GM19328 (cell line): ENCODE measurements around the gene FAM13C.

Experiments
- ATAC-seq: cut with Tn5 transposase; IDR thresholded peaks from one replicate; pipeline ENCODE4 v1.9.1; 2021; ENCODE audit warnings: mild to moderate bottlenecking, moderate library complexity; ENCODE audit not compliant: unreplicated experiment

The FAM13C gene

GRCh38 chr10:59320355-59320754 is 42.0 kb downstream of the FAM13C start:
- ATAC-seq: no peak

GRCh38 chr10:59319854-59320253 is 42.5 kb downstream of the FAM13C start:
- ATAC-seq: no peak

- no peak for ATAC-seq
These were observed 45.3 kb downstream of the FAM13C start for GRCh38 chr10:59317066-59317465.

GRCh38 chr10:59315465-59315864 is 46.9 kb downstream of the FAM13C start:
- ATAC-seq: no peak

- no peak for ATAC-seq
These were observed 48.1 kb downstream of the FAM13C start for GRCh38 chr10:59314268-59314667.

- ATAC-seq: no peak
These were observed 50.1 kb downstream of the FAM13C start for GRCh38 chr10:59312247-59312646.

GRCh38 chr10:59311025-59311424 is 51.3 kb downstream of the FAM13C start:
- no peak for ATAC-seq

- ATAC-seq: no peak
These were observed 51.9 kb downstream of the FAM13C start for GRCh38 chr10:59310324-59310914.

GRCh38 chr10:59304521-59305097 is 57.7 kb downstream of the FAM13C start:
- ATAC-seq: no peak

- no peak for ATAC-seq
These were observed 59.3 kb downstream of the FAM13C start for GRCh38 chr10:59303018-59303417.

GRCh38 chr10:59302381-59302780 is 60.0 kb downstream of the FAM13C start:
- ATAC-seq: no peak

- ATAC-seq: no peak
These were observed 61.1 kb downstream of the FAM13C start for GRCh38 chr10:59301067-59301754.

GRCh38 chr10:59300386-59300785 is 62.0 kb downstream of the FAM13C start:
- no peak for ATAC-seq

- no peak for ATAC-seq
These were observed 62.4 kb downstream of the FAM13C start for GRCh38 chr10:59299933-59300332.

- no peak for ATAC-seq
These were observed 71.9 kb downstream of the FAM13C start for GRCh38 chr10:59290448-59290847.

GRCh38 chr10:59289853-59290252 is 72.5 kb downstream of the FAM13C start:
- no peak for ATAC-seq

GRCh38 chr10:59287587-59288255 is 74.6 kb downstream of the FAM13C start:
- ATAC-seq: no peak

- ATAC-seq: no peak
These were observed 76.5 kb downstream of the FAM13C start for GRCh38 chr10:59285848-59286247.

- ATAC-seq: no peak
These were observed 77.3 kb downstream of the FAM13C start for GRCh38 chr10:59285073-59285472.

GRCh38 chr10:59284118-59284975 is 78.0 kb downstream of the FAM13C start:
- ATAC-seq: no peak
